Thoracic aorta (tissue), 2 donors: ENCODE measurements around the gene PCIF1. TPM values are rescaled to one million over a fixed set of nuclear protein-coding genes. Genes with fewer than 3 reads are reported as not detected.
A peak's percentile ranks its signal among the peaks of the same experiment; 100 is the strongest.

Source experiments
- ATAC-seq: fragments of 150-250 bp; one replicate; pipeline ENCODE4 v1.8.0; 2017; ENCODE audit warnings: low read depth; ENCODE audit not compliant: insufficient number of reproducible peaks, low FRiP score
- DNase-seq: peaks from one replicate; pipeline ENCODE4 v3.0.0-alpha.2; 2020; ENCODE audit warnings: low spot score
- H3K27ac ChIP-seq, 2 donors: fragments of 200-600 bp; sonication (generic); 1 replicate in 1 of 2; 2 replicates in 1 of 2; pipeline ENCODE4 v1.5.1; 2016; ENCODE audit warnings: mild to moderate bottlenecking in 2 of 2, moderate library complexity in 2 of 2
- H3K27me3 ChIP-seq: fragments of 200-600 bp; sonication (generic); replicated peaks from 2 replicates; pipeline ENCODE4 v1.6.0; 2016; ENCODE audit warnings: mild to moderate bottlenecking; ENCODE audit not compliant: insufficient read depth
- H3K36me3 ChIP-seq: fragments of 200-600 bp; sonication (generic); one replicate; pipeline ENCODE4 v1.5.1; 2016
- H3K4me1 ChIP-seq, 2 donors: fragments of 200-600 bp; sonication (generic); 1 replicate in 1 of 2; 2 replicates in 1 of 2; pipeline versions ENCODE4 v1.5.1 to v1.6.0; 2016; ENCODE audit warnings: low read depth in 2 of 2, mild to moderate bottlenecking in 1 of 2; ENCODE audit not compliant: control insufficient read depth in 1 of 2
- H3K4me3 ChIP-seq: fragments of 200-600 bp; sonication (generic); 2 replicates; pipeline ENCODE4 v1.5.1; 2016; ENCODE audit warnings: mild to moderate bottlenecking
- H3K9me3 ChIP-seq: fragments of 200-600 bp; sonication (generic); 2 replicates; pipeline ENCODE4 v1.5.1; 2016
- total RNA-seq, 2 donors: library from RNA; depleted of rRNA; stranded (reverse); fragments of >200 nt; gene quantifications; one replicate each; pipeline versions ENCODE4 v1.1.0 to v1.2.3, GENCODE V29; 2016
- TF ChIP-seq, protein P1 (sequence below): fragments of 200-600 bp; sonication (generic); IDR thresholded peaks from one replicate; pipeline ENCODE4 v1.5.1; 2019; ENCODE audit warnings: antibody characterized with exemption

Gene PCIF1
- total RNA-seq, 2 donors from 2014 or later, result 22.6 to 34.7 TPM

DNA sequence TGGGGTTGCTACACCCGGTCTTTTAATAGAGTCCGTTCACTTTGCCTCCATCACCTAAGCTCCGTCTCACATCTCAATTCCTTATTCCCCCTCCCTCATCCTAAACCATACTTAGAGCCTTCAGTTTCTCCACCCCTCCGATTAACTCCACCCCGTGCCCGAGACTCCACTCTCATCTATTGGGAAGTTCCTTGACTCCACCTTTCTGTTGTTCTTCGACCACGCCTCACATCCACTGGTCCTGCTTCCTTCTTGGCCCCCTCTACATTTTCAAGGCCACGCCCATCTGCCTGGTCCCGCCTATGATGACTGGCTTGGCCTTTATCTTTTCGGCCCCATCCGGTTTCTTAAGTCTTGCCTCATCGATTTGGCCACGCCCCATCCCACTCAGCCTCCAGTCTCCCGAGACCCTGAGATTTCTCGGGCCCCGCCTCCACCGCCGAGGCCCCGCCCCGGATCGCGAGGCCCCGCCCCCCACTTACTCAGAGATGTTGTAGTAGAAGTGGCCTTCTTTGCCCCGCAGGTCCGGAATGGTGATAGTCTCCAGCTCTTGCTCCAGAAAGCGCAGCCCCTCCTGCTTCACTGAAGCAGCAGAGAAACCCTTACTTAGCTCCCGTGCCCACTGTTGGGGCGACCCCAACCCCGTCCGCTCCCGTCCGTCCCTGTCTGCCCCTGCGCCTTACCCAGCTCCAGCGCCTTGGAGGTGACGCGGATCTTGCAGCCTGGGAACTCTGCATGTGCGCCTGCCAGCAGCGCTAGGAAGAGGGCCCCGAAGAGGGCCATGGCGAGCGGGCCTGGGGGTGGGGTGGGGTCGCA, 23.6 kb upstream of the PCIF1 start:
- Histone ChIP-seq H3K9me3 (no peaks in the 10 kb centered on the region), H3K4me1 (peaks cover 6 to 23% of the 10 kb centered on the region in 2 donors), H3K27me3 (no peaks in the 10 kb centered on the region), H3K4me3 (peak overlapping the region; percentile 81), H3K27ac (peak overlapping the region; percentile 55 to 71), H3K36me3 (no peaks in the 10 kb centered on the region)
- TF ChIP-seq, protein P1, sequence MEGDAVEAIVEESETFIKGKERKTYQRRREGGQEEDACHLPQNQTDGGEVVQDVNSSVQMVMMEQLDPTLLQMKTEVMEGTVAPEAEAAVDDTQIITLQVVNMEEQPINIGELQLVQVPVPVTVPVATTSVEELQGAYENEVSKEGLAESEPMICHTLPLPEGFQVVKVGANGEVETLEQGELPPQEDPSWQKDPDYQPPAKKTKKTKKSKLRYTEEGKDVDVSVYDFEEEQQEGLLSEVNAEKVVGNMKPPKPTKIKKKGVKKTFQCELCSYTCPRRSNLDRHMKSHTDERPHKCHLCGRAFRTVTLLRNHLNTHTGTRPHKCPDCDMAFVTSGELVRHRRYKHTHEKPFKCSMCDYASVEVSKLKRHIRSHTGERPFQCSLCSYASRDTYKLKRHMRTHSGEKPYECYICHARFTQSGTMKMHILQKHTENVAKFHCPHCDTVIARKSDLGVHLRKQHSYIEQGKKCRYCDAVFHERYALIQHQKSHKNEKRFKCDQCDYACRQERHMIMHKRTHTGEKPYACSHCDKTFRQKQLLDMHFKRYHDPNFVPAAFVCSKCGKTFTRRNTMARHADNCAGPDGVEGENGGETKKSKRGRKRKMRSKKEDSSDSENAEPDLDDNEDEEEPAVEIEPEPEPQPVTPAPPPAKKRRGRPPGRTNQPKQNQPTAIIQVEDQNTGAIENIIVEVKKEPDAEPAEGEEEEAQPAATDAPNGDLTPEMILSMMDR, result no peak
- DNase-seq (peak; percentile 93), ATAC-seq (peak; percentile 95)

DNA sequence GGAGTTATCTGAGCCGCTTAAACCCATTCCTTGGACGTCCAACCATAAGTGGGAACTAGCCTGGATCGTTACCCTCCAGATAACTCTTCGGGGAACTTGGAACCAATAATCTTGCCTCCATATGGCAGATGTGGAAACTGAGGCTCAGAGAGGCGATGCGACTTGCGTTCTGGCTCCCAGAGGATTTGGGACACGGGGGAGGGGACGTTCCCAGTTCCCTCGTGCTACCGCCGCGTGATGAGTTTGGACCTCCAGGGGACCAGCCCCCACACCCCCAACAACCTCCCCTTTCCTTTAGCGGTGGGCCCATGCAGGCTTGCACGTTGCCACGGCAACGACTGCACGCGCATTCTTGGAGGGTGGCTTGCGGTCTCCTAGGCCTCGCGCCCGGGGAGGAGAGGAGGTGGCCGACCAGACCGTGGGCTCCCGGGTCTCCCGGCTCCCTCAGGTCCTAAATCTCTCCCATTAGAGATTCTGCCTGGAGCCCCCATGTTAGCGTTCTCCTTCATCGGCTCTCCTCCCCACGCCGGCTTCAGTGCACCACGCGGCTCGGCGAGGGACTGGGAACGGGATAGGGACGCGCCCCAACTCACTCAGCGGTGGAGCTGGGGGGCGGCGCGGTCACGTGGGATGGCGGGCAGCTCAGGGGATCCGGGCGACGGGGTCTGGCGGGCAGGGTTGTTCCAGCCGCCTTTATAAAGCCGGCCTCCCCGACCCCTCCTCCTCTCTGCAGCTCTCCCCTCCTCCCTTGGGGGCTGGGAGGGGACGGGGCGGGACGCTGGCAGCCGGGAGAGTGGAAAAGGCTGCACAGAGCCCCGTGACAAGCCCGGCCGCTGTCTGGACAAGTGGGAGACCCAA, 22.8 kb upstream of the PCIF1 start, which contains the start of gene PLTP:
PLTP (minus strand) TSS at position 670 of the 858 bp plus-strand sequence. CDS start 703 bp downstream, outside the sequence.
- no peaks in the 10 kb centered on the region for H3K36me3 ChIP-seq
- no peaks in the 10 kb centered on the region for H3K27me3 ChIP-seq
- ATAC-seq, result peak; percentile 2
- TF ChIP-seq, protein P1, result no peak
- DNase-seq, result no peak
- H3K4me3 ChIP-seq, result peak within 1 kb of the TSS; percentile 81
- H3K9me3 ChIP-seq, result no peaks in the 10 kb centered on the region
- H3K27ac ChIP-seq, result peak within 1 kb of the TSS; percentile 55 to 71
- peaks cover 6 to 23% of the 10 kb centered on the region in 2 donors for H3K4me1 ChIP-seq

DNA sequence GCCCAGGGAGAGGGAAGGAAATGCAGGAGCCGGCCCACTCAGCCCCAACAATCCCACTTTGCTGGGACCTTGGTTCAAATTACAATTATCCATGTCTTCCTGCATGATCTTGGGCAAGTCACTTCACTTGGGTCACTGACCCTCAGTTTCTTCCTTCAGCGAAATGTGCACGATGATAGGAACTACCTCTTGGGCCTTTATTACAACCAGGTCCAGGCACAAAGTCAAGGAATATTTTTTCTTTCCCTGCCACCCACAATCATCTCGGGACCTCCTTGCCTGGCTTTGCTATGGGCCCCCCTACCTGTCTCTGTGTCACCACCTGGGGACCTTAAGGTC, 22.2 kb upstream of the PCIF1 start:
- H3K4me3 ChIP-seq, result peak overlapping the region; percentile 81
- peaks cover 6 to 23% of the 10 kb centered on the region in 2 donors for H3K4me1 ChIP-seq
- no peaks in the 10 kb centered on the region for H3K9me3 ChIP-seq
- H3K27ac ChIP-seq, result peak overlapping the region in 1 of 2 donors; percentile 71
- no peaks in the 10 kb centered on the region for H3K27me3 ChIP-seq
- TF ChIP-seq, protein P1, result no peak
- no peak for ATAC-seq
- no peak for DNase-seq
- no peaks in the 10 kb centered on the region for H3K36me3 ChIP-seq

DNA sequence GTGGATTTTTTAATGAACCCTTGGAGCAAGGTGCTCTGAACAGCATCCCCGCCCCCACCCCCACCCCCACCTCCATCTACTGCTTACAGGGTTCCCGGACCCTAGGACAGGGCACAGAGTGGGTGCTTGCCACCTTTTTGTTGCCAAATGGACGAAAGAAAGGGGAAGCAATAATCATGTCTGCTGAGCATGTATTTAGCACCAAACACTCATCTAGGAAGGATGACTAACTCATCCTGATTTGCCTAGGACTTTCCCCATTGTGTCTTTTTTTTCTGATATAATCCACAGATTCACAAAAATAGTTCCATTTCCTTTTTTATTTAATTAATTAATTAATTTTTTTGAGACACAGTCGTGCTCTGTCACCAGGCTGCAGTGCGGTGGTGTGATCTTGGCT, 21.4 kb upstream of the PCIF1 start:
- Histone ChIP-seq H3K36me3 (no peaks in the 10 kb centered on the region), H3K27me3 (no peaks in the 10 kb centered on the region), H3K27ac (no peak overlapping the region), H3K4me1 (peaks cover 6 to 23% of the 10 kb centered on the region in 2 donors), H3K4me3 (no peak overlapping the region), H3K9me3 (no peaks in the 10 kb centered on the region)
- TF ChIP-seq, protein P1, result no peak
- ATAC-seq, result no peak
- DNase-seq, result no peak

DNA sequence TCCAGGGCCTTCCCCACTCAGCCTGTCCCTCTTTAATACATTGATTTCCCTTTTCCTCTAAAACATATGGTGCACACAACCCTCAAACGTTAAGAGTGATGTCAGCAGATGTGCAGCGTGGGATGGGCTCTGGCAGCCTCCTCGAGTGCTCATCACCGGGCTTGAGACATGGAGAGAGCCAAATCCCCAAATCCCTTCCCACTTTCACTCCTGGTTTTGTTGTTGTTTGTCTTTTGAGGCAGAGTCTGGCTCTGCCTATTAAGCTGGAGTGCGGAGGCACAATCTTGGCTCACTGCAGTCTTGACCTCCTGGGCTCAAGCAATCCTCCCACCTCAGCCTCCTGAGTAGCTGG, 16.7 kb upstream of the PCIF1 start:
- Histone ChIP-seq H3K27ac (peak overlapping the region in 1 of 2 donors; percentile 46), H3K36me3 (no peaks in the 10 kb centered on the region), H3K9me3 (no peaks in the 10 kb centered on the region), H3K4me3 (no peak overlapping the region), H3K4me1 (peaks cover 0 to 11% of the 10 kb centered on the region in 2 donors), H3K27me3 (no peaks in the 10 kb centered on the region)
- ATAC-seq, result no peak
- DNase-seq, result no peak
- TF ChIP-seq, protein P1, result no peak
